ENCODE data around the gene GPS1.

The GPS1 gene

GRCh38 chr17:82028966-82029365 is 22.7 kb upstream of the GPS1 start:
- DNase-seq = no peak

- no peak for DNase-seq
Measured at GRCh38 chr17:82029391-82029790, 22.3 kb upstream of the GPS1 start.

- no peak for DNase-seq
Measured at GRCh38 chr17:82029990-82030469, 21.7 kb upstream of the GPS1 start.

GRCh38 chr17:82030470-82031302 is 21.0 kb upstream of the GPS1 start:
- DNase-seq = peak; percentile 76 to 87

GRCh38 chr17:82031303-82031884 is 20.3 kb upstream of the GPS1 start, which contains the start of gene RAC3:
RAC3 (plus strand) TSS chr17:82031678; CDS start chr17:82031762, 84 bp downstream.
- DNase-seq = peak in 1 of 2 donors; percentile 25

GRCh38 chr17:82031885-82032627 is 19.6 kb upstream of the GPS1 start:
- DNase-seq = no peak

GRCh38 chr17:82033359-82034085 is 18.2 kb upstream of the GPS1 start:
- no peak for DNase-seq

GRCh38 chr17:82034371-82035011 is 17.2 kb upstream of the GPS1 start:
- DNase-seq = no peak

- DNase-seq = no peak
Measured at GRCh38 chr17:82035488-82035887, 16.2 kb upstream of the GPS1 start.

GRCh38 chr17:82035956-82036633 is 15.6 kb upstream of the GPS1 start:
- no peak for DNase-seq

GRCh38 chr17:82036634-82037091 is 15.0 kb upstream of the GPS1 start:
- no peak for DNase-seq

GRCh38 chr17:82037092-82037888 is 14.4 kb upstream of the GPS1 start, which contains the start of gene DCXR:
DCXR (minus strand) TSS chr17:82037697; CDS start chr17:82037682, 15 bp downstream.
- DNase-seq = peak; percentile 96

- DNase-seq = no peak
Measured at GRCh38 chr17:82037889-82038195, 13.9 kb upstream of the GPS1 start.

- peak; percentile 67 to 81 for DNase-seq
Measured at GRCh38 chr17:82038796-82039409, 12.8 kb upstream of the GPS1 start.

- DNase-seq = no peak
Measured at GRCh38 chr17:82039695-82040299, 11.9 kb upstream of the GPS1 start.

GRCh38 chr17:82041144-82041814 is 10.4 kb upstream of the GPS1 start:
- DNase-seq = peak; percentile 18 to 36

GRCh38 chr17:82042649-82043048 is 9.0 kb upstream of the GPS1 start:
- no peak for DNase-seq

GRCh38 chr17:82043507-82043906 is 8.2 kb upstream of the GPS1 start:
- no peak for DNase-seq

- no peak for DNase-seq
Measured at GRCh38 chr17:82045936-82046484, 5.7 kb upstream of the GPS1 start.

All from inflammatory macrophage (primary cell).